ENCODE data around the gene SLC44A2.

Gene SLC44A2

GRCh38 chr19:10682397-10683063 lies 57.2 kb downstream of the SLC44A2 start:
- DNase-seq (ENCODE audit: low read depth) = no peak

DNA sequence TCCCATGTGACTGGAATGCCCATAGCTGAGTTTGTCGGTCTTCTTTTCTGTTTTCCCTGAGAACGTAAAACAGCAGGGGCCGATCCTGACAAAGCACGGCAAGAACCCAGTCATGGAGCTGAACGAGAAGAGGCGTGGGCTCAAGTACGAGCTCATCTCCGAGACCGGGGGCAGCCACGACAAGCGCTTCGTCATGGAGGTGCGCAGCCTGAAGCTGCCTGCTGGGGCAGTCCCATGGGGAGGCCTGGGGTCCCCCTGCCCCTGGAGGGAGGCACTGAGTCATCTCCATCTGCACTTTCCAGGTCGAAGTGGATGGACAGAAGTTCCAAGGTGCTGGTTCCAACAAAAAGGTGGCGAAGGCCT lies 57.7 kb downstream of the SLC44A2 start:
- no peak for DNase-seq (ENCODE audit: low read depth)

- DNase-seq (ENCODE audit: low read depth) = no peak
Observed at GRCh38 chr19:10683582-10683981, 58.2 kb downstream of the SLC44A2 start.

DNA sequence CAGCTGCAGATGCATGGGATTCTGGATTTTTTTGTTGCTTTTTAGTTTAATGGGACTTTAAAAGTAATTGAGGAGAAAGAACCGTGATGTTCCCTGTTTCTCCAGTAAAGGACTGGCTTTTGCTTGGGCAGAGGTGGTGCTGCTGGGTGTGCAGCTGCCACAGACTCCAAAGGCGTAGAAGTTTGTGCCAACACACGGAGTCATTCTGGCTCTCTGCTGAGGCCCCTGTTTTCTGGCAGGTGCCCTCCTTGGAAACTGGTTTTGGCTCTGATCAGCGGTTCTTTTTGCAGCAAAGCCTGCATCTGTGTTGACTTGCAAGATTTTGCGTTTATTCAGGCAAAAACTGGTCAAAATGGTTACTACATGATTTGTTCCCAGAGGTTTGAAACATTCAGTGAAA lies 59.9 kb downstream of the SLC44A2 start:
- DNase-seq (ENCODE audit: low read depth) = no peak

- no peak for DNase-seq (ENCODE audit: low read depth)
Observed at GRCh38 chr19:10686193-10686592, 60.8 kb downstream of the SLC44A2 start.

- DNase-seq (ENCODE audit: low read depth) = peak; percentile 59
Observed at GRCh38 chr19:10686661-10687517, 61.5 kb downstream of the SLC44A2 start.

DNA sequence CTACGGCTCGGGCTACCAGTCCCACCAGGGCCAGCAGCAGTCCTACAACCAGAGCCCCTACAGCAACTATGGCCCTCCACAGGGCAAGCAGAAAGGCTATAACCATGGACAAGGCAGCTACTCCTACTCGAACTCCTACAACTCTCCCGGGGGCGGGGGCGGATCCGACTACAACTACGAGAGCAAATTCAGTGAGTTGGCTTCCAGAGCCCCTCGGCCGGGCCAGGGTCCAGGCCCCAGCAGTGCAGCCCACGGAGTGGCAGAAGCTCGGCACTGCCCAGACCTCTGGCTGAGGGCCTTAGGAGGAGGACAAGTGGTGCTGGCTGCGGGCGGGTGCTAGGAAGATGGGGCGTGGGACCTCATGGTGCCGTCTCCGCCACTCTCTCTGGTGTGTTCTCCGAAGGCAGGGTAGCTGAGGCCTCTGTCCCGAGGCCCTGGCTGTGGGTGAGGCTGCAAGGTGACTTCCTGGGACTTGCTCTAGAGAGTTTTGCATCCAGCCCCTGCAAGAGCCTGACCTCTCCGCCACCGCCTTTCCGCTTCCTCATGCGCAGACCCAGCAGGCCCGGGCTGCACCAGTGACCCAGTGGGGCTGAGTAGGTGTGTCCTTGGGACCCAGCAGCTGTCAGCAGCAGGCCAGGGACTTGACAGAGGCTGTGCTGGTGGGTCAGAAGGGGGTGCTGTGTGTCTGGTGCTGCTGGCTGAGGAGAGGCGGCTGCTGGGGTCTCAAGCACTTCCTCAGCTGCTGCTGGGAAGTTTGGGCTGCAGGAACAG lies 62.4 kb downstream of the SLC44A2 start:
- no peak for DNase-seq (ENCODE audit: low read depth)

DNA sequence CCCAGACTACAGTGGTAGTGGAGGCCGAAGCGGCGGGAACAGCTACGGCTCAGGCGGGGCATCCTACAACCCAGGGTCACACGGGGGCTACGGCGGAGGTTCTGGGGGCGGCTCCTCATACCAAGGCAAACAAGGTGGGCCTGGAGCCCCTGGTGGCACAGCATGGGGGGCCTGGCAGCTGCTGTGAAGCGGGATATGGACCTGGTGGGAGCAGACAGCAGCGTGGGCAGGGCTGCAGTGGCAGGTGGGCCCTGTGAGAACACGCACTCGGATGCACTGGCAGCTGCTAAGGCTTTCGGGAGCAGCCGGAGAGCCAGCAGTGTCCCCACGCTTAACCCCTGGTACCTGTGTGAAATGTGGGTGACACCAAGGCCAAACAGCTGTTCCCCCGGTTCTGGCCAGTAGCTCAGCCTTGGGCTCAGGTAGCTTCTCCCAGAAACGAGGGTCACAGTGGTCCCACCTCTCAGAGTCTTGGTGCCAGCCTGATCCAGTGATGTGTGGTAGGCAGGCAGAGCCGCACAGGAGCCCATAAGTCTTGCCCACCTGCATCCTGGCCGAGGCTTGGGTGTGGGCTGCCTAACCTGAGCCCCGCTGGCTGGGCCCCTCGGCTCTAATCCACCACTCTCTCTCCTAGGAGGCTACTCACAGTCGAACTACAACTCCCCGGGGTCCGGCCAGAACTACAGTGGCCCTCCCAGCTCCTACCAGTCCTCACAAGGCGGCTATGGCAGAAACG lies 63.4 kb downstream of the SLC44A2 start:
- no peak for DNase-seq (ENCODE audit: low read depth)

DNA sequence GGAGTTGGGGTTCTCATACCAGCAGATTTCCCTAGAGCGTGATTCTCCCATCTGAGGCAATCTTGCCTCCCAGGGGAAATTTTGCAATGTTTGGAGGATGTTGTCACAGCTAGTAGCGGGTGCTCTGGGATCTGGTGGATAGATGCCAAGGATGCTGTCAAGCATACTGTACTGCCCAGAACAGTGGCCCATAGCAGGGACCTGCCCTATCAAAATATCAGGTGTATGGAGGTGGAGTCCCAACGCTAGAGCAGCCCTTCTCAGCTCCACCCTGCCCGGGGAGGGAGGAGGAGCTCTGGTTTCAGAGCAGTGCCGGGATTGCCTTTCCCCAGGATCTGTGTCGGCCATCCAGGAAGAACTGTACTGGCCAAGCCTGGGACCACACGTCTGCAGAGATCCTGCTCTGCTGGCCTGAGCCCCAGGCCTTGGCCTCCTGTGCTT lies 65.0 kb downstream of the SLC44A2 start:
- peak; percentile 14 for DNase-seq (ENCODE audit: low read depth)

- DNase-seq (ENCODE audit: low read depth) = no peak
Observed at GRCh38 chr19:10691178-10691881, 66.0 kb downstream of the SLC44A2 start.

GRCh38 chr19:10691883-10692282 lies 66.5 kb downstream of the SLC44A2 start:
- DNase-seq (ENCODE audit: low read depth) = no peak

DNA sequence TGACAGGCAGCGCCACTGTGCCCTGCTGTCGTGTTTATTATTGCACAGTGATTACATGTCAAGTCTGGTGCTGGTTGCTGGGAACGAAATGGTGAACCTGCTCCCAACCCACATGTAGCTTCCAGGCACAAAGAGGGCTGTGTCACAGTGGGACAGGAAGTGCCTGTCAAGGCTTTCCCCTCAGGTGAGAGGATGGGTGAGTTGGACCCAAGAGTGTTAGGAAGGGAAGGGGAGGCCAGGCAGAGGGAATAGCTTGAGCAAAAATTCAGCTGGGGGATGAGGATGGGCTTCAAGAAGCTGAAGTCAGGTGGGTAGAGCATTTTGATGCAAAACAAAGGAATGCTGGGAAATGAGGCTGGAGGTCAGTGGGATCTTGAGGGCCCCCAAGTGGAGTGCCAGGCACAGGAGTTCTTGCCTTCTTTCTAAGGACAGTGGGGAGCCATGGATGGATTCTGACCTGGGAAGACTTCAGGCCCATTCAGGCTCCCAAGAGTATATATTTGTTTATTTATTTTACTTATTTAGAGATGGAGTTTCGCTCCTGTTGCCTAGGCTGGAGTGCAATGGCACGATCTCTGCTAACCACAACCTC lies 67.4 kb downstream of the SLC44A2 start:
- DNase-seq (ENCODE audit: low read depth) = no peak

Data from stromal cell of bone marrow (primary cell).